Measurements from ENCODE around the gene RUSC1. TPM values are rescaled to one million over a fixed set of nuclear protein-coding genes. Genes with fewer than 3 reads are reported as not detected.

RUSC1 gene
- total RNA-seq, 2 donors from 2014 or later = 20.2 to 23.9 TPM

DNA sequence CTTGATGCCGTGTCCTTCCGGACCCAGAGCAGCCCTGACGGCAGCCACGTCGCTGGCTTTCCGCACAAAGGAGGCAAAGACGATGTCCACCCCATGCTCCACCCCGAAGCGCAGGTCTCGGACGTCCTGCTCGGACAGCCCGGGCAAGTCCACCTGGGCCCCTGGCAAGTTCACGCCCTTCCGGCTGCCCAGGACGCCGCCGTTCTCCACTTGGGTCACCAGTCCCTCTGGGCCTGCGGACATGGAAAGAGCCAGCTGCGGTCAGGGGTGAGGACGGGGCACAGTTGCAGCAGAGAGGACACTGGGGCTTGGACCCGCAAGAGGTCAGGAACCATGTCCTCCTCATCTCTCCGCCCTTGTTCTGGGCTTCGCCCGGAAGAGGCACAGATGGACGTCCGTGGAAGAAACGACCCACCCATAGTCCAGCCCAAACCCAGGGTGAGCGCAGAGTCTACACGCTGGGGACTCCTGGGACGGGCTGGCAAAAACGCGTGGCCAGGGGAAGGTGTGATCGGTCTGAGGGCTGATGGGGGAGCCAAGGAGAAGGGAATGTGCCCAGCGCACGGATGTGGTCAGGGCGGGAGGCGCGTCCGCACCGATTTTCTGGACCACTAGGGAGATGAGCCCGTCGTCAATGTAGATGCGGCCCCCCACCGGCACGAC is 26.0 kb upstream of the RUSC1 start:
- DNase-seq (ENCODE audit: low spot score) = no peak
- Histone ChIP-seq H3K4me3 (peak overlapping the region in 1 of 2 donors; percentile 18), H3K27me3 (peaks cover 0 to 10% of the 10 kb centered on the region in 2 donors), H3K4me1 (peaks cover 0 to 7% of the 10 kb centered on the region in 2 donors), H3K9me3 (no peaks in the 10 kb centered on the region), H3K36me3 (no peaks in the 10 kb centered on the region), H3K27ac (no peak overlapping the region)
- no peak for TF ChIP-seq CTCF (IDR thresholded peaks at IDR 0.05)

- Histone ChIP-seq H3K36me3 (no peaks in the 10 kb centered on the region), H3K27me3 (peaks cover 0 to 10% of the 10 kb centered on the region in 2 donors), H3K4me1 (peaks cover 0 to 7% of the 10 kb centered on the region in 2 donors), H3K4me3 (peak overlapping the region in 1 of 2 donors; percentile 18), H3K9me3 (no peaks in the 10 kb centered on the region), H3K27ac (no peak overlapping the region)
- TF ChIP-seq CTCF (IDR thresholded peaks at IDR 0.05) = no peak
- no peak for DNase-seq (ENCODE audit: low spot score)
These were observed 25.3 kb upstream of the RUSC1 start for GRCh38 chr1:155295183-155295941.

DNA sequence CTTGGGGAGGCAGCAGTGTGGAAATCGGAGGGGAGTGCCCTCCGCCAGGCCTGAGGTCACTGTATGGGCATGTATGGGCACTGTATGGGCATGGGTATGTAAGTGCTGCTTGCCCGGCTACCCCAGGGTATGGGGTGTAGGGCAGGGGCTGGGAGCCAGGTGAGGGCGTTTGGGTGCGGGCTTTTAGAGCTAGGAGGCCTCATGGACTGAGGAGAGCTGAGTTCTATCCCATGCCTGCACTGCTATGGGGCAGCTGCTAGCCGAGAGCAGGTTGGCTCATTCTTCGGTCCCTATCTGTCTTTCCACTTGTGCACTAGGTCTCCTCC is 24.8 kb upstream of the RUSC1 start:
- H3K4me1 ChIP-seq = peaks cover 0 to 7% of the 10 kb centered on the region in 2 donors

DNA sequence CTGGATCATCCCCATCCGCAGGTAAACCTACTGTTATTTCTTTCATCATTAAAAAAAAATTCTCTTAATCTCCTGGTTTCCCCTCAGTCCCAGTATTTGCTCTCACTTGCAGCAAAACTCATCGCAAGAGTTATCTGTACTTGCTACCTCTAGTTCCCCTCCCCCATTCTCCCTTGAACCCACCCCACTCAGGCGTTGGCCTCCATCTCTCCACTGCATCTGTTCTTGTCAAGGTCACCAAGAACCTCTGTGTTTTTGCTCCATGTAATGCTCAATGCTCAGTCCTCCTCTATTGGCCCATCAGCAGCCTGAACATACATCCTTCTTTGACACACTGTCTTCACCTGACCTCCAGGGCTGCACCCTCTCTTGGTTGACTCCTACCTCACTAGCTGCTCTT is 24.0 kb upstream of the RUSC1 start:
- H3K27me3 ChIP-seq = peaks cover 0 to 10% of the 10 kb centered on the region in 2 donors

More for the DNA sequence above, 24.8 kb upstream of the RUSC1 start:
- H3K27ac ChIP-seq = no peak overlapping the region
- no peaks in the 10 kb centered on the region for H3K36me3 ChIP-seq
- TF ChIP-seq CTCF (IDR thresholded peaks at IDR 0.05) = no peak
- H3K9me3 ChIP-seq = no peaks in the 10 kb centered on the region
- H3K27me3 ChIP-seq = peaks cover 0 to 10% of the 10 kb centered on the region in 2 donors
- no peak for DNase-seq (ENCODE audit: low spot score)
- no peak overlapping the region for H3K4me3 ChIP-seq

DNA sequence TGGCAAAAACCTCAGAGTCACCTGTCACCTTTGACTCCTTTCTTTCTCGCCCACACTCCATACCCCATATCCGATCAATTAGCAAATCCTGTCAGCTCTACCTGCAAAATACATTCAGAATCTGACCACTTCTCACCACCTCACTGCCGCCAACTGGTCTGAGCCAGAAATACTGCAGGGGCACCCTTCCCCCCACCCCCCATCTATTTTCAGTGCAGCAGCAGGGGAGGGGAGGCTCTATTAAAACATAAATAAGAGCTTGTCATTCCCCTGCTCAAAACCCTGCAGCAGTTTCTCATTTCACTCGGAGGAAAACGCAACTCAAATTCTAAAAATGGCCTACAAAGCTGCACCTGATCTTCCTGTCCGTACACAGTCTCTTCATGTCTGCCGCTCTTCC is 23.3 kb upstream of the RUSC1 start:
- TF ChIP-seq CTCF (IDR thresholded peaks at IDR 0.05) = no peak
- Histone ChIP-seq H3K9me3 (no peaks in the 10 kb centered on the region), H3K27ac (no peak overlapping the region), H3K27me3 (peaks cover 0 to 10% of the 10 kb centered on the region in 2 donors), H3K36me3 (no peaks in the 10 kb centered on the region), H3K4me3 (no peak overlapping the region), H3K4me1 (peaks cover 0 to 7% of the 10 kb centered on the region in 2 donors)
- no peak for DNase-seq (ENCODE audit: low spot score)

More for the DNA sequence above, 24.0 kb upstream of the RUSC1 start:
- DNase-seq (ENCODE audit: low spot score) = no peak
- Histone ChIP-seq H3K4me3 (no peak overlapping the region), H3K9me3 (no peaks in the 10 kb centered on the region), H3K36me3 (no peaks in the 10 kb centered on the region), H3K27ac (no peak overlapping the region), H3K4me1 (peaks cover 0 to 7% of the 10 kb centered on the region in 2 donors)
- TF ChIP-seq CTCF (IDR thresholded peaks at IDR 0.05) = no peak

Data from right atrium auricular region (tissue), 2 donors.